ENCODE data around the gene SPATA46.

- no peak for TF ChIP-seq CHD1 (IDR thresholded peaks at IDR 0.05; ENCODE audit: low read depth, low read length)
- TF ChIP-seq CTCF (IDR thresholded peaks at IDR 0.05; ENCODE audit: control extremely low read depth in 1 of 3, insufficient read depth in 1 of 3, low read depth in 1 of 3, low read length in 3 of 3) = no peak
- no peak for TF ChIP-seq EGR1 (IDR thresholded peaks at IDR 0.05; ENCODE audit: borderline replicate concordance, low read depth, low read length)
- TF ChIP-seq RXRA (IDR thresholded peaks at IDR 0.05; ENCODE audit: insufficient read depth, low read depth, low read length) = no peak
- no peak for TF ChIP-seq BRCA1 (IDR thresholded peaks at IDR 0.05; ENCODE audit: low read depth, low read length)
- no peak for TF ChIP-seq SUZ12 (IDR thresholded peaks at IDR 0.05; ENCODE audit: low read length)
- TF ChIP-seq YY1 (IDR thresholded peaks at IDR 0.05; ENCODE audit: low read depth, low read length) = no peak
- TF ChIP-seq RBBP5 (IDR thresholded peaks at IDR 0.05; ENCODE audit: borderline replicate concordance, low read depth, low read length) = no peak
- TF ChIP-seq POLR2A (IDR thresholded peaks at IDR 0.05; ENCODE audit: control extremely low read depth in 1 of 2, low read depth in 2 of 2, low read length in 2 of 2) = no peak
- no peak for TF ChIP-seq ATF2 (IDR thresholded peaks at IDR 0.05; ENCODE audit: low read length)
- TF ChIP-seq TAF1 (IDR thresholded peaks at IDR 0.05; ENCODE audit: low read depth, low read length) = no peak
- no peak for TF ChIP-seq RFX5 (IDR thresholded peaks at IDR 0.05; ENCODE audit: borderline replicate concordance, low read depth, low read length)
Measured at GRCh38 chr1:162385280-162385623, 8.6 kb upstream of the SPATA46 start.
